HuH-7.5 (cell line): ENCODE results near the gene ZNF217.
"Not testable (repeated sequence)": the region's sequence is repeated elsewhere in the genome, so short reads cannot be mapped to it uniquely, and the experiment has no call there.

Source experiments
- DNase-seq: peaks from one replicate; pipeline ENCODE4 v3.0.0; 2011; ENCODE audit warnings: low spot score

The ZNF217 gene

DNA sequence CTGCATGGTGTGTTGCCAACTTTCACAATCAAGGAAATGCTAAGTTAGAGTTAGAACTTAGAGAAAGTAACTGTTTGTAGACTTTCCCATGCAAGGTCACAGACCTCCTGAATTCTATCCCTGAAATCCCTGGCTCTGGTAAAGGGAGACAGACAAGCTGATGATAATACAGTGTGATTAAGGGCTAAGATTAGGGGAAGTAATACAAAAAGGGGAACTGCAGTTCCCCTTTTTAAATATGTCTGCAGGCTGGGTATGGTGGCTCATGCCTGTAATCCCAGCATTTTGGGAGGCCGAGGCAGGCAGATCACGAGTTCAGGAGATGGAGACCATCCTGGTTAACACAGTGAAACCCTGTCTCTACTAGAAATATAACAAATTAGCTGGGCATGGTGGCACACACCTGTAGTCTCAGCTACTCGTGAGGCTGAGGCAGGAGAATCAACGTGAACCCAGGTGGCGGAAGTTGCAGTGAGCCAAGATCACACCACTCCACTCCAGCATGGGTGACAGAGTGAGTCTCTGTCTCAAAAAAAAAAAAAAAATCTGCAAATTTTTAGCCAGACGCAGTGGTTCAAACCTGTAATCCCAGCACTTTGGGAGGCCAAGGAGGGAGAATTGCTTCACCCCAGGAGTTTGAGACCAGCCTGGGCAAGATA lies 60.9 kb downstream of the ZNF217 start:
- not testable (repeated sequence) for DNase-seq

- no peak for DNase-seq
Observed at GRCh38 chr20:53530440-53530839, 63.2 kb downstream of the ZNF217 start.

GRCh38 chr20:53529658-53530057 lies 64.0 kb downstream of the ZNF217 start:
- no peak for DNase-seq

GRCh38 chr20:53527196-53527595 lies 66.4 kb downstream of the ZNF217 start:
- no peak for DNase-seq

GRCh38 chr20:53524589-53525312 lies 68.9 kb downstream of the ZNF217 start:
- no peak for DNase-seq

- not testable (repeated sequence) for DNase-seq
Observed at GRCh38 chr20:53523615-53524014, 70.0 kb downstream of the ZNF217 start.

DNA sequence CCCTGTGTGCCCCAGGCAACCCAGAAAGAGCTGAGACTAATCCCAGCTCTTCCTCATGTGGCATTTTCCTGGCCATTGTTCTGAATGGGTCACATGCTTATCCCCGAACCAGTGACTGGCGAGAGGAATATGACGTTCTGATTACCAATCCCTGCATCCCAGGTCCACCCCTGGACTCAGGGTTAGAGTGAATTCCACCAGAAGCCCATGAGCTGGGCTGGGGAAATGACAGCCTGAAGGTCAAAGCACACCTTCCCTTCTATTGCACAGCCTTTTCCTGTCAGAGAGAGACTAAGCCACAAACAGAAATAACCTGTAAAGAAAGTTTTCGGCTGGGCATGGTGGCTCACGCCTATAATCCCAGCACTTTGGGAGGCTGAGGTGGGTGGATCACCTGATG lies 70.9 kb downstream of the ZNF217 start:
- no peak for DNase-seq

DNA sequence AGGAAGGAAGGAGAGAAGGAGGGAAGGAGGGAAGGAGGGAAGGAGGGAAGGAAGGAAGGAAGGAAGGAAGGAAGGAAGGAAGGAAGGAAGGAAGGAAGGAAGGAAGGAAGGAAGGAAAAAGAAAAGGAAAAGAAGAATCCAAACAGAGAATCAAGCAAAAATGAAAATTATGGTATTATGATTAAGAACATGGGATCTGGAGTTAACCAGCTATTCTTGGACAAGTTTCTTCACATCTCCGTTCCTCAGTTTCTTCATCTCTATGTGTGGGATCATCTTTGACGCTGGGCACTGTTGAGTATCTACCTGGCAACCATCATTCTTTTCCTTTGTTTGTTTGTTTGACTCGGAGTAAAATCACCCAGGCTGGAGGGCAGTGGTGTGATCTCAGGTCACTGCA lies 71.6 kb downstream of the ZNF217 start:
- DNase-seq, result no peak

GRCh38 chr20:53521421-53521820 lies 72.2 kb downstream of the ZNF217 start:
- not testable (repeated sequence) for DNase-seq

DNA sequence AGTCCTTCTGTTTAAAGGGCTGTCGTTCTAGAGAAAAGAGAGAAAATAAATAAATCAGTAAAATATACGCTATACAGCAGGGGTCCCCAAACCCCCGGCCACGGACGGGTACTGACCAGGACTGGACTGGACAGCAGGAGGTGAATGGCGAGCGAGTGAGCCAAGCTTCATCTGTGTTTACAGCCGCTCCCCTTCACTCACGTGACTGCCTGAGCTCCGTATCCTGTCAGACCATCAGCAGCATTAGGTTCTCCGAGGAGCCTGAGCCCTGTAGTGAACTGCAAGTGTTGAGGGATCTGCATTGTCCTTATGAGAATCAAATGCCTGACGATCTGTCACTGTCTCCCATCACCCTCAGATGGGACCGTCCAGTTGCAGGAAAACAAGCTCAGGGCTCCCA lies 76.5 kb downstream of the ZNF217 start:
- no peak for DNase-seq
